Measurements from ENCODE around the gene NT5DC4. TPM values are rescaled to one million over a fixed set of nuclear protein-coding genes. Genes with fewer than 3 reads are reported as not detected.

The NT5DC4 gene
- total RNA-seq, 2 donors from 2014 or later, result not detected

GRCh38 chr2:112740527-112740926 lies 19.7 kb downstream of the NT5DC4 start:
- no peaks in the 10 kb centered on the region for H3K27me3 Mint-ChIP-seq
- H3K27ac Mint-ChIP-seq, result peak overlapping the region; percentile 23
- H3K4me3 Mint-ChIP-seq, result no peak overlapping the region
- no peaks in the 10 kb centered on the region for H3K9me3 Mint-ChIP-seq
- peaks cover 6% of the 10 kb centered on the region for H3K4me1 Mint-ChIP-seq
- H3K36me3 Mint-ChIP-seq (ENCODE audit: low read depth), result peaks cover 32% of the 10 kb centered on the region
- ATAC-seq (replicated peaks), result no peak

DNA sequence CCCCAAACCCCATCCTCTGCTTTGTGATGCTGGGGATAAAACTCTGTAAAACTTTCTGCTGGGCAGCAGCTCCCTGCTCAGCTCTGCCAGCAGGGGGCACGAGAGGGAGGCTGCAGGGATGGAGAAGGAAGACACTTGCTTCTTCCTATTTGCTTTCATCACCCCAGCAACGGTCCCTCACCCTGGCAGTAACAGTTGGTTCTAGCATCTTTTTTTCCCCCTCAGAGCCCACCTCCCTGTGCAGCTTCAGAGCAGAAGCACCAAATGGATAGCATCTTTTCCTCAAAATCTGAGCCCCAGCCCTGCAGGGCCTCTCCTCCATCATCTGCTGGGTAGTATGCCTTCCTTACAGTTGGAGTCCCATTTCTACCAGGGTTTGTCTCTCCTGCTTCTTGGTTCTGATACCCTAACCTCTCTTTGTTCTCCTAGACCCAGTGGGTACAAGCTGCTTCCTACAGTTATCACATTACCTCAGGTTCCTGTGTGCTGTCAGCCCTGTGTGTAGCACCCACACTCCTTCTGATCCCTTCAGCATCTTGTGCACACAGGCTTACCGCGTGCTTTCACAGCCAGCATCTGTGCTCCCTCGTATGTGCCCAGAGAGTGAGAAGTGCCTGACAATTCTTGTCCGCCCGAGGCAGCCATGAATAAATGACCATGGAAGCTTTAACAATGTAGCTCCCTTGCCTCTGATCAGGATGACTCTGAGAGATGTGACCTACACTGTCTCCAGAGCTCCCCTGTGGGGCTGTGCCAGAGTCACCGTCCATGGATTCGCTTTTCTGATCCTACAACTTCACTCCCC lies 29.1 kb downstream of the NT5DC4 start:
- Mint-ChIP-seq H3K36me3 (ENCODE audit: low read depth) (peaks cover 49% of the 10 kb centered on the region), H3K27me3 (no peaks in the 10 kb centered on the region), H3K4me1 (peaks cover 12% of the 10 kb centered on the region), H3K9me3 (no peaks in the 10 kb centered on the region), H3K27ac (peak overlapping the region; percentile 84), H3K4me3 (peak overlapping the region; percentile 70)
- ATAC-seq (replicated peaks), result peak; percentile 87

DNA sequence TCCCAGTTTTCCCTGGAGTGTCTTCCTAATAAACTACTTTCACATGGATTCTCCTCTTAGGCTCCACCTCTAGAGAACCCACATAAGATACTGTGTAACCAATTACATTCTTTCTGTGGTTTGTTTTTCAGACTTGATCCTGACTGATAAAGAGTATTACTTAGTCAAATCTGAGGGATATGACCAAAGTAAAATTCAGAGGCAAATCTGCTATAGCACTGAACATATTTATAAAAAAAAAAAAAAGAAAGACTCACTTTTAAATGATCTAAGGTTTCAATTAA lies 29.7 kb downstream of the NT5DC4 start:
- peak; percentile 65 for ATAC-seq (replicated peaks)
- Mint-ChIP-seq H3K27ac (peak overlapping the region; percentile 84), H3K9me3 (no peaks in the 10 kb centered on the region), H3K36me3 (ENCODE audit: low read depth) (peaks cover 52% of the 10 kb centered on the region), H3K27me3 (no peaks in the 10 kb centered on the region), H3K4me1 (peaks cover 12% of the 10 kb centered on the region), H3K4me3 (peak overlapping the region; percentile 70)

- H3K36me3 Mint-ChIP-seq (ENCODE audit: low read depth), result peaks cover 59% of the 10 kb centered on the region
- no peak overlapping the region for H3K27ac Mint-ChIP-seq
- no peaks in the 10 kb centered on the region for H3K9me3 Mint-ChIP-seq
- peaks cover 17% of the 10 kb centered on the region for H3K4me1 Mint-ChIP-seq
- ATAC-seq (replicated peaks), result no peak
- no peak overlapping the region for H3K4me3 Mint-ChIP-seq
- H3K27me3 Mint-ChIP-seq, result no peaks in the 10 kb centered on the region
Measured at GRCh38 chr2:112751451-112752197, 30.8 kb downstream of the NT5DC4 start.

GRCh38 chr2:112752667-112753066 lies 31.8 kb downstream of the NT5DC4 start:
- no peaks in the 10 kb centered on the region for H3K27me3 Mint-ChIP-seq
- H3K9me3 Mint-ChIP-seq, result no peaks in the 10 kb centered on the region
- no peak overlapping the region for H3K4me3 Mint-ChIP-seq
- no peak for ATAC-seq (replicated peaks)
- H3K4me1 Mint-ChIP-seq, result peaks cover 17% of the 10 kb centered on the region
- peaks cover 59% of the 10 kb centered on the region for H3K36me3 Mint-ChIP-seq (ENCODE audit: low read depth)
- no peak overlapping the region for H3K27ac Mint-ChIP-seq

GRCh38 chr2:112754564-112754963 lies 33.7 kb downstream of the NT5DC4 start:
- ATAC-seq (replicated peaks), result no peak
- H3K9me3 Mint-ChIP-seq, result no peaks in the 10 kb centered on the region
- peaks cover 65% of the 10 kb centered on the region for H3K36me3 Mint-ChIP-seq (ENCODE audit: low read depth)
- H3K4me1 Mint-ChIP-seq, result peaks cover 17% of the 10 kb centered on the region
- no peak overlapping the region for H3K4me3 Mint-ChIP-seq
- no peak overlapping the region for H3K27ac Mint-ChIP-seq
- H3K27me3 Mint-ChIP-seq, result no peaks in the 10 kb centered on the region

DNA sequence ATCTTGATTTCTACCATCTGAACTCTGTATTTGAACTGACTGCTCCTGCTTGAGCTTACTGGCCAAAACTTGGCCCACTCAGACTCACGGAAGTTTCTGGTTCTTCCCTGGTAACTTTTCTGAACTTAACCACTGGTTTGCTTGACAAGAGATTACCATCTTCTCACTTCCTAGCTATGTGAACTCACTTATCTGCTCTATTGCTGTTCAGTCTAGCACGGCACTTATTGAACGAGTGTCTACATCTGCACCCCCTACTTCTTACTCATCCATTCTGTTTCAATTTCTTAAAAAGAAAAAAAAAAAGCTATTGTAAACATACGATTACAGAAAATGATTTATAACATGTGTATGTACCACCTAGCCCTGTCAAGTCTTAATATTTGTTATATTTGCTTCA lies 34.6 kb downstream of the NT5DC4 start:
- no peak overlapping the region for H3K27ac Mint-ChIP-seq
- peaks cover 11% of the 10 kb centered on the region for H3K4me1 Mint-ChIP-seq
- ATAC-seq (replicated peaks), result no peak
- H3K4me3 Mint-ChIP-seq, result no peak overlapping the region
- H3K27me3 Mint-ChIP-seq, result no peaks in the 10 kb centered on the region
- no peaks in the 10 kb centered on the region for H3K9me3 Mint-ChIP-seq
- peaks cover 56% of the 10 kb centered on the region for H3K36me3 Mint-ChIP-seq (ENCODE audit: low read depth)

DNA sequence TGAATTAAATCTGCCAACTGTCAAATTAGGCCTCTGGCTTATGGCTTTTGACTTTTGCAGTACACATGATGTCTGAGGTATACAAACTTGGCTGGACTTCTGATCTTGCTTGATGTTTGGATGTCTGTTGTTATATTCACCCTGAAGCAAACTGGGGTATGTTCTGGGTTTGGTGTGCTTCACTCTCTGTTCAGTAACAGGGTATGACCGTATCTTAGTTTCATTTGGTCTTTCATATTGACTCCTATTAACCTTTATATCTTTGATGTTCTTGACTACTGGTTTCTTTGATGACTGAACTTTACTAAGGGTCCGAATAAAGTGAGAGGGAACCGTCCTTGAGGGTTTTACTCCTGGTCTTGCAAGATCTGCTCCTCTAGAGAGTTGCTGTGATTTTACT lies 35.4 kb downstream of the NT5DC4 start:
- no peak overlapping the region for H3K27ac Mint-ChIP-seq
- H3K27me3 Mint-ChIP-seq, result no peaks in the 10 kb centered on the region
- H3K36me3 Mint-ChIP-seq (ENCODE audit: low read depth), result peaks cover 59% of the 10 kb centered on the region
- no peak overlapping the region for H3K4me3 Mint-ChIP-seq
- no peak for ATAC-seq (replicated peaks)
- peaks cover 9% of the 10 kb centered on the region for H3K4me1 Mint-ChIP-seq
- H3K9me3 Mint-ChIP-seq, result no peaks in the 10 kb centered on the region

GRCh38 chr2:112757265-112757664 lies 36.4 kb downstream of the NT5DC4 start:
- ATAC-seq (replicated peaks), result no peak
- Mint-ChIP-seq H3K27me3 (no peaks in the 10 kb centered on the region), H3K27ac (no peak overlapping the region), H3K36me3 (ENCODE audit: low read depth) (peaks cover 62% of the 10 kb centered on the region), H3K9me3 (no peaks in the 10 kb centered on the region), H3K4me1 (peaks cover 9% of the 10 kb centered on the region), H3K4me3 (no peak overlapping the region)

GRCh38 chr2:112758711-112759110 lies 37.9 kb downstream of the NT5DC4 start:
- peaks cover 70% of the 10 kb centered on the region for H3K36me3 Mint-ChIP-seq (ENCODE audit: low read depth)
- no peaks in the 10 kb centered on the region for H3K27me3 Mint-ChIP-seq
- H3K4me3 Mint-ChIP-seq, result no peak overlapping the region
- no peaks in the 10 kb centered on the region for H3K9me3 Mint-ChIP-seq
- H3K4me1 Mint-ChIP-seq, result peaks cover 12% of the 10 kb centered on the region
- ATAC-seq (replicated peaks), result no peak
- no peak overlapping the region for H3K27ac Mint-ChIP-seq

GRCh38 chr2:112760149-112760548 lies 39.3 kb downstream of the NT5DC4 start:
- no peak overlapping the region for H3K27ac Mint-ChIP-seq
- H3K27me3 Mint-ChIP-seq, result no peaks in the 10 kb centered on the region
- peaks cover 57% of the 10 kb centered on the region for H3K36me3 Mint-ChIP-seq (ENCODE audit: low read depth)
- no peaks in the 10 kb centered on the region for H3K9me3 Mint-ChIP-seq
- no peak overlapping the region for H3K4me3 Mint-ChIP-seq
- H3K4me1 Mint-ChIP-seq, result peaks cover 15% of the 10 kb centered on the region
- ATAC-seq (replicated peaks), result no peak

DNA sequence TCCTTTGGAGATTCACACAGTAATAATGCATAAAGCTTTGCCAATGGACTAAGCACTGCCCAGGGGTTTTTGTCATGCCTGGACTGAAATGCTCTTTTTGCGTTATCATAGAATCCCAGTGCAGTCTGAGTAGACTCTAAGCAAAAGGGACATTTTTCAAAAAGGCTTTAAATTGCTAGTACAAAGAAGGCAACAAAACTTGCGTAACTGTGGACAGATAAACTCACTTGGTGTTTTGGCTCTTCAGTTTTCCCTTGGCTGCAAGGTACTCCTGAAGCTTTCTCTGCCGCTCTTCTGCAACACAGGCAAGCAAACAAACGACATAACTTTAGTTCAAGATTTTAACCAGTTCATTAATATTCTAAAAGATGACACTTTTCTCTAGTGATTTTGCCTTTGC lies 41.5 kb downstream of the NT5DC4 start:
- H3K27me3 Mint-ChIP-seq, result no peaks in the 10 kb centered on the region
- H3K9me3 Mint-ChIP-seq, result no peaks in the 10 kb centered on the region
- ATAC-seq (replicated peaks), result no peak
- H3K27ac Mint-ChIP-seq, result no peak overlapping the region
- H3K4me1 Mint-ChIP-seq, result peaks cover 18% of the 10 kb centered on the region
- peaks cover 39% of the 10 kb centered on the region for H3K36me3 Mint-ChIP-seq (ENCODE audit: low read depth)
- peak overlapping the region; percentile 99 for H3K4me3 Mint-ChIP-seq

GRCh38 chr2:112764071-112765044 lies 43.5 kb downstream of the NT5DC4 start, which contains the start of gene CKAP2L:
Gene CKAP2L, minus strand, starts transcription at chr2:112764609. Its CDS starts 11 bp downstream, at chr2:112764598.
- Mint-ChIP-seq H3K27me3 (no peaks in the 10 kb centered on the region), H3K4me1 (peaks cover 26% of the 10 kb centered on the region), H3K36me3 (ENCODE audit: low read depth) (peaks cover 30% of the 10 kb centered on the region), H3K9me3 (no peaks in the 10 kb centered on the region), H3K4me3 (peak within 1 kb of the TSS; percentile 99), H3K27ac (peak within 1 kb of the TSS; percentile 96)
- ATAC-seq (replicated peaks), result peak; percentile 97

- no peaks in the 10 kb centered on the region for H3K9me3 Mint-ChIP-seq
- H3K4me1 Mint-ChIP-seq, result peaks cover 26% of the 10 kb centered on the region
- peak overlapping the region; percentile 96 for H3K27ac Mint-ChIP-seq
- no peak for ATAC-seq (replicated peaks)
- peaks cover 30% of the 10 kb centered on the region for H3K36me3 Mint-ChIP-seq (ENCODE audit: low read depth)
- no peaks in the 10 kb centered on the region for H3K27me3 Mint-ChIP-seq
- H3K4me3 Mint-ChIP-seq, result peak overlapping the region; percentile 99
Measured at GRCh38 chr2:112765251-112765650, 44.4 kb downstream of the NT5DC4 start.

Measured in activated T-helper 17 cell treated with anti-CD3 and anti-CD28 coated beads, Interleukin-2, amount 50 U/mL, for 72 hours (primary cell).